ENCODE data around the gene SLX9. TPM values are rescaled to one million over a fixed set of nuclear protein-coding genes. Genes with fewer than 3 reads are reported as not detected.

SLX9 gene
- total and polyA plus RNA-seq, 10 donors: 6.1 to 35.4 (median 27.0) TPM

GRCh38 chr21:44958471-44959191, 18.8 kb downstream of the SLX9 start:
- WGBS, 5 donors: 64 to 78% (median 75%) methylated on average over 16 to 28 of the region's 28 CpGs
- H3K27ac ChIP-seq: peak overlapping the region in 5 of 8 donors; percentile 30 to 71 (median 69)
- TF ChIP-seq POLR2A (IDR thresholded peaks at IDR 0.05) (no peak), POLR2AphosphoS5 (IDR thresholded peaks at IDR 0.05) (peak; percentile 72 to 81 (median 80))
- no peaks in the 10 kb centered on the region for H3K27me3 ChIP-seq (replicated peaks in 1 of 7)
- H3K36me3 ChIP-seq: peaks cover 0 to 94% (median 25%) of the 10 kb centered on the region in 6 donors
- DNase-seq: peak; percentile 78
- no peak overlapping the region for H3K4me3 ChIP-seq
- peaks cover 0 to 94% (median 33%) of the 10 kb centered on the region in 6 donors for H3K4me1 ChIP-seq
- intact Hi-C loops (cut with DNase I; ENCODE audit: low total_unique reads): no loop called here
- H3K9me3 ChIP-seq: no peaks in the 10 kb centered on the region

- TF ChIP-seq POLR2A (IDR thresholded peaks at IDR 0.05) (no peak), CTCF (IDR thresholded peaks at IDR 0.05 in 8 of 11, conservative IDR thresholded peaks at IDR 0.05 in 3 of 11) (no peak), POLR2AphosphoS5 (IDR thresholded peaks at IDR 0.05) (no peak)
- Histone ChIP-seq H3K27me3 (replicated peaks in 1 of 7) (no peaks in the 10 kb centered on the region), H3K36me3 (peaks cover 0 to 89% (median 23%) of the 10 kb centered on the region in 6 donors), H3K4me3 (no peak overlapping the region), H3K27ac (peak overlapping the region in 6 of 8 donors; percentile 30 to 71 (median 65)), H3K4me1 (peaks cover 4 to 93% (median 36%) of the 10 kb centered on the region in 6 donors), H3K9me3 (no peaks in the 10 kb centered on the region)
- DNase-seq: peak; percentile 73
- 77 to 93% (median 90%) methylated on average over 17 to 26 of the region's 26 CpGs for WGBS, 5 donors
- intact Hi-C loops (cut with DNase I; ENCODE audit: low total_unique reads): no loop called here
These were observed 19.7 kb downstream of the SLX9 start for GRCh38 chr21:44959376-44960091.

GRCh38 chr21:44960141-44961092, 20.6 kb downstream of the SLX9 start:
- H3K27ac ChIP-seq: peak overlapping the region in 5 of 8 donors; percentile 47 to 71 (median 69)
- H3K27me3 ChIP-seq (replicated peaks in 1 of 7): no peaks in the 10 kb centered on the region
- intact Hi-C loops (cut with DNase I; ENCODE audit: low total_unique reads): no loop called here
- peaks cover 4 to 95% (median 41%) of the 10 kb centered on the region in 6 donors for H3K4me1 ChIP-seq
- H3K9me3 ChIP-seq: no peaks in the 10 kb centered on the region
- 92 to 93% (median 92%) methylated on average over 20 to 23 of the region's 23 CpGs for WGBS, 5 donors
- no peak overlapping the region for H3K4me3 ChIP-seq
- DNase-seq: peak; percentile 58
- no peak for TF ChIP-seq POLR2A (IDR thresholded peaks at IDR 0.05)
- no peak for TF ChIP-seq CTCF (IDR thresholded peaks at IDR 0.05 in 8 of 11, conservative IDR thresholded peaks at IDR 0.05 in 3 of 11)
- TF ChIP-seq POLR2AphosphoS5 (IDR thresholded peaks at IDR 0.05): no peak
- H3K36me3 ChIP-seq: peaks cover 0 to 82% (median 22%) of the 10 kb centered on the region in 6 donors

- WGBS, 5 donors: 69 to 90% (median 83%) methylated on average over 9 of the region's 9 CpGs
- DNase-seq: peak; percentile 36
- Histone ChIP-seq H3K27ac (peak overlapping the region in 4 of 8 donors; percentile 0 to 43 (median 24)), H3K4me1 (peaks cover 17 to 95% (median 52%) of the 10 kb centered on the region in 6 donors), H3K27me3 (replicated peaks in 1 of 7) (no peaks in the 10 kb centered on the region), H3K9me3 (no peaks in the 10 kb centered on the region), H3K36me3 (peaks cover 0 to 77% (median 14%) of the 10 kb centered on the region in 6 donors), H3K4me3 (no peak overlapping the region)
- TF ChIP-seq POLR2AphosphoS5 (IDR thresholded peaks at IDR 0.05): peak in 1 of 3 donors; percentile 12
- no peak for TF ChIP-seq CTCF (IDR thresholded peaks at IDR 0.05 in 8 of 11, conservative IDR thresholded peaks at IDR 0.05 in 3 of 11)
- intact Hi-C loops (cut with DNase I; ENCODE audit: low total_unique reads): no loop called here
These were observed 22.7 kb downstream of the SLX9 start for GRCh38 chr21:44962403-44962966.
